ENCODE data around the gene TRIM65. TPM values are rescaled to one million over a fixed set of nuclear protein-coding genes. Genes with fewer than 3 reads are reported as not detected.
"Not testable (repeated sequence)": the region's sequence is repeated elsewhere in the genome, so short reads cannot be mapped to it uniquely, and the experiment has no call there.

The TRIM65 gene
- total RNA-seq, 2 donors from 2014 or later, result 27.4 to 35.3 TPM

GRCh38 chr17:75869282-75870141, 27.2 kb downstream of the TRIM65 start:
- Mint-ChIP-seq H3K36me3 (ENCODE audit: low read depth) (no peaks in the 10 kb centered on the region), H3K4me3 (no peak overlapping the region), H3K4me1 (peaks cover 14% of the 10 kb centered on the region), H3K9me3 (no peaks in the 10 kb centered on the region), H3K27me3 (ENCODE audit: insufficient read depth) (no peaks in the 10 kb centered on the region), H3K27ac (peak overlapping the region; percentile 66)
- Histone ChIP-seq H3K9me3 (ENCODE audit: control insufficient read depth, low read length) (no peaks in the 10 kb centered on the region), H3K4me3 (ENCODE audit: low read length) (no peak overlapping the region), H3K9ac (ENCODE audit: extremely low read depth, low read length, poor library complexity, severe bottlenecking) (no peak overlapping the region), H3K4me1 (ENCODE audit: control insufficient read depth, insufficient read depth, low read length) (peaks cover 5% of the 10 kb centered on the region), H3K27me3 (ENCODE audit: control insufficient read depth, insufficient read depth, low read length, poor library complexity, severe bottlenecking) (no peaks in the 10 kb centered on the region), H3K27ac (ENCODE audit: low read depth, low read length) (peak overlapping the region; percentile 93), H3K36me3 (ENCODE audit: control insufficient read depth, insufficient read depth, low read length) (no peaks in the 10 kb centered on the region)
- DNase-seq, result peak; percentile 66
- 85 to 89% methylated on average over 9 to 23 of the region's 23 CpGs for WGBS, 2 experiments (ENCODE audit: insufficient coverage in 1 of 2, insufficient read length in 1 of 2)
- TF ChIP-seq CTCF (conservative IDR thresholded peaks at IDR 0.05), result no peak

- peak overlapping the region; percentile 66 for H3K27ac Mint-ChIP-seq
- not testable (repeated sequence) for H3K4me3 ChIP-seq (ENCODE audit: low read length); H3K27me3 Mint-ChIP-seq (ENCODE audit: insufficient read depth); H3K9ac ChIP-seq (ENCODE audit: extremely low read depth, low read length, poor library complexity, severe bottlenecking); H3K9me3 ChIP-seq (ENCODE audit: control insufficient read depth, low read length); H3K27me3 ChIP-seq (ENCODE audit: control insufficient read depth, insufficient read depth, low read length, poor library complexity, severe bottlenecking); H3K9me3 Mint-ChIP-seq; DNase-seq; H3K36me3 ChIP-seq (ENCODE audit: control insufficient read depth, insufficient read depth, low read length); H3K4me1 ChIP-seq (ENCODE audit: control insufficient read depth, insufficient read depth, low read length); H3K4me3 Mint-ChIP-seq; H3K36me3 Mint-ChIP-seq (ENCODE audit: low read depth)
- WGBS, 2 experiments (ENCODE audit: insufficient coverage in 1 of 2, insufficient read length in 1 of 2), result 93 to 94% methylated on average over 8 to 12 of the region's 12 CpGs
- peaks cover 14% of the 10 kb centered on the region for H3K4me1 Mint-ChIP-seq
- peak overlapping the region; percentile 93 for H3K27ac ChIP-seq (ENCODE audit: low read depth, low read length)
These were observed 27.9 kb downstream of the TRIM65 start for GRCh38 chr17:75868730-75869281.

- H3K27ac ChIP-seq (ENCODE audit: low read depth, low read length); H3K4me1 ChIP-seq (ENCODE audit: control insufficient read depth, insufficient read depth, low read length); H3K27me3 ChIP-seq (ENCODE audit: control insufficient read depth, insufficient read depth, low read length, poor library complexity, severe bottlenecking); H3K27me3 Mint-ChIP-seq (ENCODE audit: insufficient read depth); H3K27ac Mint-ChIP-seq; H3K4me3 Mint-ChIP-seq; H3K4me3 ChIP-seq (ENCODE audit: low read length); H3K36me3 ChIP-seq (ENCODE audit: control insufficient read depth, insufficient read depth, low read length); H3K9me3 Mint-ChIP-seq; H3K9me3 ChIP-seq (ENCODE audit: control insufficient read depth, low read length); H3K9ac ChIP-seq (ENCODE audit: extremely low read depth, low read length, poor library complexity, severe bottlenecking); H3K36me3 Mint-ChIP-seq (ENCODE audit: low read depth): not testable (repeated sequence)
- H3K4me1 Mint-ChIP-seq, result peaks cover 11% of the 10 kb centered on the region
- WGBS, 2 experiments (ENCODE audit: insufficient coverage in 1 of 2, insufficient read length in 1 of 2), result 88 to 92% methylated on average over 13 to 14 of the region's 17 CpGs
- peak; percentile 68 for DNase-seq
These were observed 31.2 kb downstream of the TRIM65 start for GRCh38 chr17:75865404-75866188.

- not testable (repeated sequence) for H3K27me3 Mint-ChIP-seq (ENCODE audit: insufficient read depth); H3K9ac ChIP-seq (ENCODE audit: extremely low read depth, low read length, poor library complexity, severe bottlenecking); H3K27me3 ChIP-seq (ENCODE audit: control insufficient read depth, insufficient read depth, low read length, poor library complexity, severe bottlenecking); H3K9me3 ChIP-seq (ENCODE audit: control insufficient read depth, low read length); H3K4me3 Mint-ChIP-seq; H3K36me3 ChIP-seq (ENCODE audit: control insufficient read depth, insufficient read depth, low read length); H3K27ac ChIP-seq (ENCODE audit: low read depth, low read length); H3K4me3 ChIP-seq (ENCODE audit: low read length); H3K4me1 Mint-ChIP-seq; H3K4me1 ChIP-seq (ENCODE audit: control insufficient read depth, insufficient read depth, low read length); H3K9me3 Mint-ChIP-seq; H3K36me3 Mint-ChIP-seq (ENCODE audit: low read depth); H3K27ac Mint-ChIP-seq; DNase-seq
- WGBS, 2 experiments (ENCODE audit: insufficient coverage in 1 of 2, insufficient read length in 1 of 2), result 91 to 94% methylated on average over 3 of the region's 4 CpGs
These were observed 31.9 kb downstream of the TRIM65 start for GRCh38 chr17:75864887-75865286.
